ENCODE data around the gene FKBP4. TPM values are rescaled to one million over a fixed set of nuclear protein-coding genes. Genes with fewer than 3 reads are reported as not detected.

Gene FKBP4
- total RNA-seq, 6 donors from 2014 or later = 19.1 to 62.8 (median 29.8) TPM

DNA sequence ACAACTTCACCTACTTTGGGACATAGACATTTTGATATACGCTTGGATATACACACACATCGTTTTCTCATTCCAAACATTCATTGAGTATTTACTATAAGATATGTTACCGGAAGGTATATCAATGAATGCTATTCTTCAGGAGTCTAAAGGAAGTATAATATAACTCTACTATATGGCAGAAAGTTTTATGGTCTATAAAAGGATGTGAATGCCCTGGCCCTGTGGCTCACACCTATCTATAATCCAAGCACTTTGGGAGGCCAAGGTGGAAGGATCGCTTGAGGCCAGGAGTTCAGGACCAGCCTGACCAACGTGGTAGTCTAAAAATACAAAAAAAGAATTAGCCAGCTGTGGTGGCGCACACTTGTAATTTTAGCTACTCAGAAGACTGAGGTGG is 34.5 kb downstream of the FKBP4 start:
- Histone ChIP-seq H3K9me3 (no peaks in the 10 kb centered on the region), H3K27ac (no peak overlapping the region), H3K27me3 (no peaks in the 10 kb centered on the region), H3K36me3 (peaks cover 14 to 74% (median 56%) of the 10 kb centered on the region in 4 donors), H3K4me1 (peaks cover 0 to 1% (median under 1%) of the 10 kb centered on the region in 4 donors), H3K4me3 (no peak overlapping the region)
- TF ChIP-seq CTCF (IDR thresholded peaks at IDR 0.05) (no peak), POLR2A (IDR thresholded peaks at IDR 0.05) (no peak), POLR2AphosphoS5 (IDR thresholded peaks at IDR 0.05) (no peak), EP300 (IDR thresholded peaks at IDR 0.05) (no peak)
- 92 to 93% methylated on average over 6 of the region's 6 CpGs for WGBS, 2 donors
- ATAC-seq (ENCODE audit: low FRiP score in 2 of 2) = no peak
- DNase-seq = no peak

GRCh38 chr12:2832550-2833127 is 37.9 kb downstream of the FKBP4 start:
- no peak for ATAC-seq (ENCODE audit: low FRiP score in 2 of 2)
- WGBS, 2 donors = 84 to 85% methylated on average over 6 of the region's 6 CpGs
- no peaks in the 10 kb centered on the region for H3K27me3 ChIP-seq
- peaks cover 5 to 41% (median 23%) of the 10 kb centered on the region in 4 donors for H3K36me3 ChIP-seq
- H3K4me1 ChIP-seq = peaks cover 0 to 12% (median 8%) of the 10 kb centered on the region in 4 donors
- no peaks in the 10 kb centered on the region for H3K9me3 ChIP-seq
- H3K4me3 ChIP-seq = no peak overlapping the region
- no peak overlapping the region for H3K27ac ChIP-seq
- no peak for DNase-seq
- no peak for TF ChIP-seq EP300 (IDR thresholded peaks at IDR 0.05)
- TF ChIP-seq POLR2A (IDR thresholded peaks at IDR 0.05) = no peak
- no peak for TF ChIP-seq CTCF (IDR thresholded peaks at IDR 0.05)
- TF ChIP-seq POLR2AphosphoS5 (IDR thresholded peaks at IDR 0.05) = no peak

DNA sequence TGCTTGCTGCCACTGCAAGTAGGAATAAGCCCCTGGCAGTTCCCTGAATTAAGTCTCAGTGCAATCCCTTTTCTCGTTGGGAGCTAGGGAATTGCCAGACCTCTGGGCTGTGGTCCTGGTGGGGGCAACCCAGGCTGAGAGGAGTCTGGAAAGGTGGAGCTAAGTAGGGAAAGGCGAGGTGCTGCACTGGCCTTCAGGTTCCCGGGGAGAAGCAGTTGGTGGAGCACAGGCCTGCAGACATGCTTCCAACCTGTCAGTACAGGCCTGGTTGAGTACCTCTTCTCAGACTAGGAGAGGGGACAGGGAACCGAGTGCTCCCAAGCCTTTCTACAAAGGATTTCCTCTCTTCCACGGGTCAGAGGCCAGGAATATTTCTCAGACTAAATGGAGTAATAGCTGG is 38.6 kb downstream of the FKBP4 start:
- H3K27me3 ChIP-seq = no peaks in the 10 kb centered on the region
- no peak overlapping the region for H3K27ac ChIP-seq
- peaks cover 0 to 12% (median 8%) of the 10 kb centered on the region in 4 donors for H3K4me1 ChIP-seq
- TF ChIP-seq POLR2AphosphoS5 (IDR thresholded peaks at IDR 0.05) (no peak), EP300 (IDR thresholded peaks at IDR 0.05) (no peak), CTCF (IDR thresholded peaks at IDR 0.05) (no peak)
- H3K9me3 ChIP-seq = no peaks in the 10 kb centered on the region
- ATAC-seq (ENCODE audit: low FRiP score in 2 of 2) = no peak
- 54 to 66% methylated on average over 5 of the region's 5 CpGs for WGBS, 2 donors
- no peak overlapping the region for H3K4me3 ChIP-seq
- DNase-seq = no peak
- peaks cover 0 to 34% (median 16%) of the 10 kb centered on the region in 4 donors for H3K36me3 ChIP-seq

DNA sequence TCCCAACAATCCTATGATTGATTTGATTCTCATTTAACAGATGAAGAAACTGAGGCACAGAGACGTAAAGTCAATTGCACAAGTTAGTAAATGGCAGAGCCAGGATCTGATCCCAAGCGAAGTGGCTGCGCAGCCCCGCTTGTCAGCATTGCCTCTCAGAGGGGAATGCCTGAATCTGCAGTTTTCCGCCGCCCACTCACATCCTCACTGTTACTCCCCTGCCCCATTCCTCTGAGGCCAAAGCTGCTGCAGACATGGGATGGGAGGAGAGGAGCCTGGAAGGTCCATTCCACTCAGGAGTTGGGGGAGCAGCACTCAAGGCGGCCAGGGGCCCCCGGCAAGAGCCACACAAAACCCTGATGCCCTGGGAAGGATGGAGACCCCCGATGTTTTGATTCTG is 39.0 kb downstream of the FKBP4 start:
- ATAC-seq (ENCODE audit: low FRiP score in 2 of 2) = peak in 1 of 2 donors; percentile 19
- peaks cover 0 to 29% (median 12%) of the 10 kb centered on the region in 4 donors for H3K36me3 ChIP-seq
- TF ChIP-seq POLR2AphosphoS5 (IDR thresholded peaks at IDR 0.05) = no peak
- no peak for TF ChIP-seq CTCF (IDR thresholded peaks at IDR 0.05)
- TF ChIP-seq EP300 (IDR thresholded peaks at IDR 0.05) = no peak
- no peak for TF ChIP-seq POLR2A (IDR thresholded peaks at IDR 0.05)
- no peaks in the 10 kb centered on the region for H3K27me3 ChIP-seq
- H3K4me1 ChIP-seq = peaks cover 0 to 12% (median 8%) of the 10 kb centered on the region in 4 donors
- H3K27ac ChIP-seq = no peak overlapping the region
- no peaks in the 10 kb centered on the region for H3K9me3 ChIP-seq
- no peak overlapping the region for H3K4me3 ChIP-seq
- no peak for DNase-seq
- WGBS, 2 donors = 76 to 88% methylated on average over 8 to 9 of the region's 9 CpGs

Data from upper lobe of left lung (tissue), 6 donors.